Activated T-helper 2 cell treated with anti-CD3 and anti-CD28 coated beads, Interferon-gamma antibody, Interleukin-2, Interleukin-4, amounts not matched to agents 10 μg/mL and 5 μg/mL and 100 μg/mL, durations not matched to agents 14 hours and 24 hours and 36 hours (primary cell): ENCODE data around the gene GHDC. TPM values are rescaled to one million over a fixed set of nuclear protein-coding genes. Genes with fewer than 3 reads are reported as not detected.

Experiments
- DNase-seq: peaks from one replicate; pipeline ENCODE4 v3.0.0; 2021; ENCODE audit warnings: low spot score
- H3K27ac Mint-ChIP-seq: one replicate; pipeline ENCODE4 v1.8.0; 2021; ENCODE audit warnings: mixed read lengths
- H3K27me3 Mint-ChIP-seq: one replicate; pipeline ENCODE4 v1.8.0; 2021; ENCODE audit warnings: low read depth, mixed read lengths
- H3K36me3 Mint-ChIP-seq: one replicate; pipeline ENCODE4 v1.8.0; 2021; ENCODE audit warnings: low read depth, mixed read lengths
- H3K4me1 Mint-ChIP-seq: one replicate; pipeline ENCODE4 v1.8.0; 2021; ENCODE audit warnings: low read depth, mixed read lengths
- H3K4me3 Mint-ChIP-seq: one replicate; pipeline ENCODE4 v1.8.0; 2021; ENCODE audit warnings: low read depth, mild to moderate bottlenecking, moderate library complexity, mixed read lengths
- H3K9me3 Mint-ChIP-seq: one replicate; pipeline ENCODE4 v1.8.0; 2021; ENCODE audit warnings: mixed read lengths
- intact Hi-C: fragments of 100-400 bp; cut with micrococcal nuclease; formaldehyde crosslinking; loops from one replicate; pipeline ENCODE4 v1.15.1; 2023
- total RNA-seq: library from RNA; stranded (reverse); gene quantifications from 2 replicates; pipeline ENCODE4 v1.2.3, GENCODE V29; 2022

Gene GHDC
- total RNA-seq, 1 donor from 2014 or later: 17.6 TPM

DNA sequence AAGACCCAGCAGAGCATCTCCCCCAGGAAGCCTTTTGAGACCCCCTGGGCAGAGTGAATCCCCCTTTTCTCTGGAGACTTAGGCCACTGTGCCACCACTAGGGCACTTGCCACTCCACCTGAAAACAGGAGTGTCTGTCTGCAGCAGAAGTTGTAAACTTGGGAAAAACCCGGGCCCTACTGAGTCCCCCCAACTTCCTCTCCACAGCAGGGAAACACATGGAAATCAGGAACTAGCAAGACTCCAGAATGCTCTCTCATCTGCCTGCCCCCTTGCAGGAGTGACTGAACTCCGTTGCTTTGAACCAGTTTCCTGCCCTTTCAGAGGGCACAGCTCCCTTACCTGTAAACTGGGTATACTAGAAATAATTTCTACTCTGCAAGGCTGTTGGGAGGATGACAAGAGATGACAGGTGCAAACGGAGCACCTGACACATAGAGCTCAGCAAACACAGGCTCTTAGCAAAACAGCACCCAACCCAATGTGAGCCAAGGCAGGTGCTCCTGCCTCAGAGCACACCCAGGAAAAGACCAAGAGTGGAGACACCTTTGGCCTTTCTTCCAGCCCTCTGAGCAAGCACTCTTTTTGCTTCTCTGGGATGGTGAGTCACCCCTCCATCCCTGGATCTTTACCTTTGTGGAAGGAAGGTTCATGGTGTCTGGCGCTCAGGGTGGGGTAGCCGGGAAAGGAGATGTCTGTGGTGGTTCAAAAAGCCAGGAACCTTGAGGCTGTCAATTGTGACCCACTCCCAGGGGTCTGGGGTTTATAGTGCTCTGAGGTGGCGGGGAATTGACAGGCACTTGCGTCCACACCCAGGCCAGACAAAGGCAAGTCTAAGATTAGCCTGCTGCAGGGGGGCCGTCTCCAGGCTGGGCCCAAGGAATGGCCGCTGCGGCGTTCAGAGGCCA, 9.3 kb downstream of the GHDC start, which contains the start of gene HCRT:
Gene HCRT, minus strand, starts transcription at position 740 of the 908 bp plus-strand sequence. Its CDS starts 87 bp downstream, at position 653.
- intact Hi-C loops: loop anchor here (5.0 kb wide), 1 partner anchor 68 kb away; no protein-coding TSS in a partner anchor
- Mint-ChIP-seq H3K4me1 (peaks cover 29% of the 10 kb centered on the region), H3K9me3 (no peaks in the 10 kb centered on the region), H3K4me3 (peak within 1 kb of the TSS; percentile 65), H3K27me3 (peaks cover 14% of the 10 kb centered on the region), H3K27ac (peak within 1 kb of the TSS; percentile 72), H3K36me3 (peaks cover 3% of the 10 kb centered on the region)
- DNase-seq: no peak

DNA sequence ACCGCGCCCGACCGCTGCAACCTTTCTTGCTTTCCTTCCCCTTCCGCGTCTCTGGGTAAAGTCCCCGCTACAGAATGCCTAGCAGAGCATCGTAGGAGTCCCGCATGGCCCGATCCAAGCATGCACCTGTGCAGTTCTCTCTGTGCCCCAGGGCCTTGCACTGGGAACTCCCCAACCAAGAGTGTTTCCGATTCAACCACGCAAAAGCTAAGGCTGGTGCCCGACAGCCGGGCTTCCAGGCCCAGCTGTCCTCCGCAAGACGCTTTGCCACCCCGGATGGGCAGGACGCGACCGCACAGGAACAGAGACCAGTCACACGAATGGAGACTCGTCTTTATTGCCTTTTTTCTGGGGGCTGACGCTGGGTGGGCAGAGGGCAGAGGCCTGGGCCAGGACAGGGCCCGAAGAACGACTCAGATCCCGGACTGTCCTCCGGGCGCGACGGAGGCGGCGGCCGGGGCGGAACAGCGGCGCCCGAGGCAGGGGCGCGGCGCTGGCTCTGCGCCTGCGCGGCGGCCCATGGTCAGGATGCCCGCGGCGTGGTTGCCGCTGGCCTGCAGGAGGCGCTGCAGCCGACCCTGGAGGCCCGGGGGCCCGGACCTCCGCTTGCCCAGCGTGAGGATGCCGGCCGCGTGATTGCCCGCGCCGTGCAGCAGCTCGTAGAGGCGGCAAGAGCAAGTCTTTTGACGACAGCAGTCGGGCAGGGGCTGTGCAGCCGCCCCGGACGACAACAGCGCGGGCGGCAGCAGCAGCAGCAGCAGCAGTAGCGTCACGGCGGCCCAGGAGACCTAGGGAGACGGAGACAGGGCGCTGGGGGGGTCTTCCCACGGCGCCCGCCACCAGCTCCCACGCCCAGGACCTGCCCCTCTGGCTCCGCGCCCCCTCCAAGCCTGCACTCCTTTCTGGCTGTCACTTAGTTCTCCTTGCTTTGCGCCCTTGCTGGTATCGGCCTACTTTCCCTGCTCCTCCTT, 10.3 kb downstream of the GHDC start:
- H3K4me3 Mint-ChIP-seq: peak overlapping the region; percentile 89
- intact Hi-C loops: loop anchor here (5.0 kb wide), 1 partner anchor 67 kb away; no protein-coding TSS in a partner anchor
- H3K9me3 Mint-ChIP-seq: no peaks in the 10 kb centered on the region
- peaks cover 23% of the 10 kb centered on the region for H3K27me3 Mint-ChIP-seq
- H3K36me3 Mint-ChIP-seq: peaks cover 3% of the 10 kb centered on the region
- peak overlapping the region; percentile 76 for H3K27ac Mint-ChIP-seq
- peak; percentile 77 for DNase-seq
- peaks cover 32% of the 10 kb centered on the region for H3K4me1 Mint-ChIP-seq

DNA sequence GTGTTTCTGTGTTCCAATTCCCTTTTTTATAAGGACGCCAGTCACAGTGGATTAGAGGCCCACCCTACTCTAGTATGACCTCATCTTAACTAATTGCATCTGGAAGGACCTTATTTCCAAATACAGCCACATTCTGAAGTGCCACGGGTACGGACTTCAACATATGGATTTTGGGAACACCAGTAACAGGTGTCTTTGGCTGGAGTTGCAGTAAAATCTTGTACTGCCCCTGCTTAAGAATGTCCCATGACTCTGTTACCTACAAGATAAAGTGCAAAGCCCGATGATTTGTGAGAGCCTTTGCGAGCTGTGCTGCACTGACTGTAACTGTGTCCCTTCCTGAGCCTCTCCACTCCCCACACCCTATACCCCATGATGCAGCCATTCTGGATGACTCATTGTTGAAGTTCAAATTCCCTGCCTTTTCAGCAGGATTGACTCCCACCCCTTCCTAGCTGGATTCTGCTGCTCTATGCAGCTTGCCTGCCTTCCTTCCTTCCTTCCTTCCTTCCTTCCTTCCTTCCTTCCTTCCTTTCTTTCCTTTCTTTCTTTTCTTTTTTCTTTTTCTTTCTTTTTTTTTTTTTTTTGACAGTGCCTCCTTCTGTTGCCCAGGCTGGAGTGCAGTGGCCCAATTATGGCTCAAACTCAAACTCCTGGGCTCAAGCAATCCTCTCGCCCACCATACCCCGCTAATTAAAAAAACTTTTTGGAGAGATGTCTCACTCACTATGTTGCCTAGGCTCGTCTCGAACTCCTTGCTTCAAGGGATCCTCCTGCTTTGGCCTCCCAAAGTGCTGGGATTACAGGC, 11.2 kb downstream of the GHDC start:
- Mint-ChIP-seq H3K27ac (peak overlapping the region; percentile 76), H3K9me3 (no peaks in the 10 kb centered on the region), H3K27me3 (peaks cover 30% of the 10 kb centered on the region), H3K4me3 (peak overlapping the region; percentile 89), H3K36me3 (peaks cover 3% of the 10 kb centered on the region), H3K4me1 (peaks cover 39% of the 10 kb centered on the region)
- intact Hi-C loops: loop anchor here (5.0 kb wide), 1 partner anchor 66 kb away; no protein-coding TSS in a partner anchor
- no peak for DNase-seq

DNA sequence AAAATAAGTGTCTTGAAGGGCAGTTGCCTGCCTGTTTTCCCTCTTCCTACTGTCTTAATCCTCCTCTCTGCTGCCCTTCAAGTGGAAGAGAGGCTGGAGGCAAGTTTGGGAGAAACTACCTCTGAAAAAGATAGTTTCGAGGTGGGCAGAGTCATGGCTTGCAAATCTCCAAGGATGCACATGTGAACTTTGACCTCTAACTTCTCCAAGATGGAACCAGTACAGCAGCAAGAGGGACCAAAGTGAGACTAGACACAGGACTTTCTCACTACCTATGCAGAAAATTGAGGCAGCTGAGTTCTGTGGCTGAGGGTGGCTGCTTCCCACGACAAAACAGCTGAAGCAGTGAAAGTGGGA, 12.5 kb downstream of the GHDC start:
- no peaks in the 10 kb centered on the region for H3K9me3 Mint-ChIP-seq
- peak overlapping the region; percentile 49 for H3K4me3 Mint-ChIP-seq
- H3K27me3 Mint-ChIP-seq: peaks cover 33% of the 10 kb centered on the region
- peaks cover 3% of the 10 kb centered on the region for H3K36me3 Mint-ChIP-seq
- intact Hi-C loops: loop anchor here (2.0 to 5.0 kb wide), 2 partner anchors 27 to 65 kb away; partner anchors contain the start of gene RAB5C
- peaks cover 42% of the 10 kb centered on the region for H3K4me1 Mint-ChIP-seq
- DNase-seq: no peak
- H3K27ac Mint-ChIP-seq: no peak overlapping the region

DNA sequence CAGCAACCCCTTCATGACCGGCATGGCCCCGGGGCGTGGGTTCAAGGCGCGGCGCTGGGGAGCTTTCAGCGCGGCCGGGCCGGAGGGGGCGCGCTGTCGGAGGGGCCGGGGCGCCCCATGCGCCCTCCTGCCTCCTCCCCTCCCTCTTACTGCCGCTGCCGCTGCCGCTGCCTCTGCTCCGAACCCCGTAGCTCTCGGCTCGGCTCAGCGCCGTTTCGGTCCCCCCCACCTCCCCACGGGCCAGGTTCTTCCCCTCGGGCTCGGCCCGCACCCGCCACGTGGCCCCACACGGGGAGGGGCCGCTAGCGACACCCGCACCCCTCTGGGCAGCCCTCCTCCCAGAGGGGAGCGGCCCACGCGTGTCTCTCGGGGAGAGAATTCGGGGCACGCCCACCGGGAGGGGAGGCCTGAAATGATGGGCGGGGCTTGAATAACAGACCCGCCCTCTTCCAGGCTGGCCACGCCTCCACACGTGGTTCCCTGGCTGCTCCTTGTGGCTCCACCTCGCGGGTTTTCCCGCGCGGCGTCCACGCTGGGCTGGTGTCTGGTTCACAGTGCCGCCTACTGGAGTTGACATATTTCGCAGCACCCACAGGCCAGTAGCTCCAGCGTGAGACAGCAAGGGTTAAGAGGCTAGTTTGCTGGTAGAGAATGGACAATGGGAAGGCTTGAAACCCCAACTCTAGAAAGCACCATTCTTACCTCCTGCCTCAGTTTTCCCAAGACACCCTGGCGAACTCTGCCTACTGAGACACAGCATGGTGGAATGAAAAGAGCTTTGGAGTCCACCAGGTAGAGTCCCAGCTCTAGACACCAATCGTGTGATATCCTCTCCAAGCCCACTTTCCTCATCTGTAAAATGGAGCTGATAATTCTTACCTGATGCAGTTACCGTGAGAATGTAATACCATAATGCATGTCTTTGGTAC, 13.1 kb downstream of the GHDC start, which contains the start of gene KCNH4:
Gene KCNH4, minus strand, starts transcription at position 221 of the 929 bp plus-strand sequence. Its CDS starts 197 bp downstream, at position 24.
- peaks cover 42% of the 10 kb centered on the region for H3K4me1 Mint-ChIP-seq
- no peaks in the 10 kb centered on the region for H3K9me3 Mint-ChIP-seq
- DNase-seq: peak; percentile 81
- H3K4me3 Mint-ChIP-seq: peak within 1 kb of the TSS; percentile 49
- intact Hi-C loops: loop anchor here (2.0 to 5.0 kb wide), 2 partner anchors 26 to 64 kb away; partner anchors contain the start of gene RAB5C
- H3K27ac Mint-ChIP-seq: no peak within 1 kb of the TSS
- H3K27me3 Mint-ChIP-seq: peaks cover 33% of the 10 kb centered on the region
- peaks cover 3% of the 10 kb centered on the region for H3K36me3 Mint-ChIP-seq

DNA sequence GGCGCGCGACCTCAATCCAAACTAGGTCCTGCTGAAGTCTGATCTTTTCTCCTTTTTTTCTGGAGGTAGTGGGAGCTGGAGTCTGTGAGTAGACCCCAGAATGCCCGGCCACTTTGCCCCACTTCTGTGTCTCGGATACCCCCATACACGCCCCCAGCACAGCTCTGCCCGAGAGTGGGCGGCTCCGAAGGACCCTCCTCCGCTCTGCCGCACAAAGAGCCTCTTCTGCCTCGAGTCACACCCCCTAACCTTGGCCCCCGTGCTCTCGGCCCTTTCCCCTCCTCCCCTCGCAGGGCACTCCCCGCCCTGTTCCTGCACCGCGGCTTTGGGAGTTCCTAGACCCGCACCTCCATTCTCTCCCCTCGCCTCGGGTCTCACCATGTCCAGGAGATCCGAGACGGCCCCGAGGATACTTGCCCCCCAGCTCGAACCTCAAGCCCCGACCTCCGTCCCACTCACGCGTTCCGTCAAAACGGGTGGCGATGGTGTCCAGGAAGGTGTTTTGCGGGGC, 13.8 kb downstream of the GHDC start:
- Mint-ChIP-seq H3K9me3 (no peaks in the 10 kb centered on the region), H3K4me3 (peak overlapping the region; percentile 32), H3K36me3 (peaks cover 3% of the 10 kb centered on the region), H3K4me1 (peaks cover 42% of the 10 kb centered on the region), H3K27ac (no peak overlapping the region), H3K27me3 (peaks cover 33% of the 10 kb centered on the region)
- intact Hi-C loops: loop anchor here (2.0 to 5.0 kb wide), 2 partner anchors 26 to 63 kb away; partner anchors contain the start of gene RAB5C
- DNase-seq: no peak

DNA sequence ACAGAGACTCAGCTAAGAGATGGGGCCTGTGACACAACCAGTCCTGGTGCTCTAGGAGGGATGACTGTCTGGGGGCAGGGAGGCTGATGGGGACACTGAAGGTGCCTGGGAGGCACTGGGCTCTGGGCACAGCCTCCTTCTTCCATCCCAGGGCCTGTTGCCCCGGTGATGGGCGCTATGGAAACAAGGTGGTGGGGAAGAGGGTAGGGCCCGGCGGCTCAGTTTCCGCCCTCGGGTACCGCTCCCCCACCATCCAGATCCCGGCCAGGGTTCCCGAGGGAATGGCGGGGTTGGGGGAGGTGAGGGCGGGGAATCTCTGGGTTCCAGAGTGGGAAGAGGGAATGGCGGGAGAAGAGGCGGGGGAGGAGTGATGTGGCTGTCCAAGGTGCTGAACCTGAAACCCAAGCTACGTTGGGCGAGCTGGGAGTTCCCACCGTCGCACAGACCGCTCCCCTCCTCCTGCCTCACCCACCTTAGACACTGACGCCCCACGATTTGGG, 14.3 kb downstream of the GHDC start:
- Mint-ChIP-seq H3K4me1 (peaks cover 42% of the 10 kb centered on the region), H3K4me3 (peak overlapping the region; percentile 32), H3K9me3 (no peaks in the 10 kb centered on the region), H3K27ac (no peak overlapping the region), H3K36me3 (peaks cover 3% of the 10 kb centered on the region), H3K27me3 (peaks cover 33% of the 10 kb centered on the region)
- intact Hi-C loops: loop anchor here (2.0 to 5.0 kb wide), 2 partner anchors 25 to 63 kb away; partner anchors contain the start of gene RAB5C
- no peak for DNase-seq

DNA sequence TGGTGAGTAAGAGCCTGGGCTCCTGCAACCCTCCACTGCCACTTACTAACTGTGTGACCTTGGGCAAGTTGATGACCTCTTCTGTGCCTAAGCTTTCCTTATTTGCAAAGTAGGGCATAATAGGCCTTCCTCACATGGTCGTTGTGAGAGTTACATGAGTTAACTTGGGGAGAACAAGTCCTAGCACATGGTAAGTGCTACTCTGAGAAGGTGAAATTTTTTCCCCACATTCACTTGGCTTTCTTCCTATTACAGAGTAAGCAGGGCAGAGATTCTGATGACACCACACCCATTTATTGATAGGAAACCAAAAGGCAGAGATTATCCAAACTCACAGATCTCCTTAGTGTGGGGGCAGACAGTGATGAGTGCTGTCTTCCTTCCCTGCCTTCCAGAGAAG, 15.0 kb downstream of the GHDC start:
- H3K9me3 Mint-ChIP-seq: no peaks in the 10 kb centered on the region
- H3K27me3 Mint-ChIP-seq: peaks cover 33% of the 10 kb centered on the region
- H3K27ac Mint-ChIP-seq: no peak overlapping the region
- peaks cover 3% of the 10 kb centered on the region for H3K36me3 Mint-ChIP-seq
- H3K4me1 Mint-ChIP-seq: peaks cover 36% of the 10 kb centered on the region
- DNase-seq: no peak
- intact Hi-C loops: no loop called here
- peak overlapping the region; percentile 35 for H3K4me3 Mint-ChIP-seq

DNA sequence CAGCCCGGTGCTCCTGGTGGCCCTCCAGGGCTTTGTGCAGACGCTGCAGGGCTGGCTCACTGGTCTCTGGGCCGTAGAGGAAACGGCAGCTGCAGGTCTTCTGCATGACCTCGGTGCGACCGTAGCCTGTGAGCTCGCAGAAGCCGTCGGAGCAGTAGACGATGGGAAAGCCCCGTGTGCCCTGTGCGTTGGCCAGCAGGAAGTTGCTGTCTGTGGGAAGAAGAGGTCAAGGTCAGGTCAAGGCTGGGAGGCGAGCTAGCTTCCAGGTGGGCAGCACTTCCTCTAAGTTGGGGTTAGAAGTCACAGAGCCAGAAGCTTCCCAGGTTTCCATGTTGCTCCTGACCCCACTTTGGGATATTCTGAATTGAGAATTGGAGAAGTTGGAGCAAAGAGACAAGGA, 15.5 kb downstream of the GHDC start:
- H3K27ac Mint-ChIP-seq: no peak overlapping the region
- peaks cover 3% of the 10 kb centered on the region for H3K36me3 Mint-ChIP-seq
- peaks cover 33% of the 10 kb centered on the region for H3K27me3 Mint-ChIP-seq
- H3K4me1 Mint-ChIP-seq: peaks cover 34% of the 10 kb centered on the region
- intact Hi-C loops: no loop called here
- no peak overlapping the region for H3K4me3 Mint-ChIP-seq
- H3K9me3 Mint-ChIP-seq: no peaks in the 10 kb centered on the region
- DNase-seq: no peak

DNA sequence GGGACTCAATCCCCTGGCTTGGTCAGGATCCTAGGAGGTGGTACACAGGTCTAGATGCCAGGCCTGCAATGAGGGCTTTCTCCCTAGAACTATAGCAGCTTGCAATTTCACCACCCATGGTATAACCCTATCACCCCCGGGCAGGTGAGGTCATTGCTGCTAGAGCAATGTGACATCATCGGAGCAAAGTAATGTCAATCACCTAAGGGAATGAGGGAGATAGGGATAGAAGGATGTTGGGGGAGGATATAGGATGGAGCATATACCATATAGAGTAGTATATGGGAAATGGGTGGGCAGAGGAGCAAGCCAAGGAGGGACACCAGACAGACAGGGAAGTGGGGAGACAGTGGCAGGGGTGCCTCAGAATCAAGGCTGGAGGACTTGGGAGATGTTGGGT, 16.6 kb downstream of the GHDC start:
- H3K27me3 Mint-ChIP-seq: peaks cover 33% of the 10 kb centered on the region
- intact Hi-C loops: no loop called here
- no peaks in the 10 kb centered on the region for H3K36me3 Mint-ChIP-seq
- DNase-seq: no peak
- H3K4me3 Mint-ChIP-seq: no peak overlapping the region
- H3K9me3 Mint-ChIP-seq: no peaks in the 10 kb centered on the region
- H3K4me1 Mint-ChIP-seq: peaks cover 22% of the 10 kb centered on the region
- no peak overlapping the region for H3K27ac Mint-ChIP-seq
